GM18508 (cell line): ENCODE measurements around the gene EFNA5.
"Not testable (repeated sequence)": the region's sequence is repeated elsewhere in the genome, so short reads cannot be mapped to it uniquely, and the experiment has no call there.

Experiments used
- ATAC-seq: cut with Tn5 transposase; IDR thresholded peaks from one replicate; pipeline ENCODE4 v1.9.1; 2021; ENCODE audit warnings: moderate number of reproducible peaks; ENCODE audit not compliant: insufficient read depth, unreplicated experiment

Gene EFNA5

GRCh38 chr5:107446972-107447371 is 223.8 kb downstream of the EFNA5 start:
- no peak for ATAC-seq

GRCh38 chr5:107444300-107444699 is 226.4 kb downstream of the EFNA5 start:
- ATAC-seq: no peak

GRCh38 chr5:107443897-107444296 is 226.8 kb downstream of the EFNA5 start:
- ATAC-seq: no peak

- ATAC-seq: no peak
Observed at GRCh38 chr5:107442452-107442851, 228.3 kb downstream of the EFNA5 start.

- ATAC-seq: no peak
Observed at GRCh38 chr5:107439832-107440231, 230.9 kb downstream of the EFNA5 start.

GRCh38 chr5:107437986-107438510 is 232.7 kb downstream of the EFNA5 start:
- ATAC-seq: no peak

GRCh38 chr5:107437154-107437553 is 233.6 kb downstream of the EFNA5 start:
- ATAC-seq: no peak

- ATAC-seq: no peak
Observed at GRCh38 chr5:107436201-107436600, 234.5 kb downstream of the EFNA5 start.

- ATAC-seq: no peak
Observed at GRCh38 chr5:107435061-107435460, 235.7 kb downstream of the EFNA5 start.

GRCh38 chr5:107433646-107434045 is 237.1 kb downstream of the EFNA5 start:
- not testable (repeated sequence) for ATAC-seq

GRCh38 chr5:107431998-107432397 is 238.7 kb downstream of the EFNA5 start:
- no peak for ATAC-seq

GRCh38 chr5:107431536-107431935 is 239.2 kb downstream of the EFNA5 start:
- no peak for ATAC-seq

GRCh38 chr5:107430071-107430625 is 240.6 kb downstream of the EFNA5 start:
- no peak for ATAC-seq

- ATAC-seq: no peak
Observed at GRCh38 chr5:107428303-107428813, 242.4 kb downstream of the EFNA5 start.

GRCh38 chr5:107426872-107427271 is 243.9 kb downstream of the EFNA5 start:
- ATAC-seq: no peak

- ATAC-seq: no peak
Observed at GRCh38 chr5:107426209-107426608, 244.5 kb downstream of the EFNA5 start.

- no peak for ATAC-seq
Observed at GRCh38 chr5:107425541-107426031, 245.2 kb downstream of the EFNA5 start.

GRCh38 chr5:107424491-107424890 is 246.2 kb downstream of the EFNA5 start:
- ATAC-seq: no peak

GRCh38 chr5:107422494-107422893 is 248.2 kb downstream of the EFNA5 start:
- no peak for ATAC-seq

GRCh38 chr5:107419498-107419897 is 251.2 kb downstream of the EFNA5 start:
- no peak for ATAC-seq

- no peak for ATAC-seq
Observed at GRCh38 chr5:107418902-107419301, 251.8 kb downstream of the EFNA5 start.

- ATAC-seq: no peak
Observed at GRCh38 chr5:107418071-107418470, 252.7 kb downstream of the EFNA5 start.
